Smooth muscle cell (in vitro differentiated cells): ENCODE data around the gene CYTH3. TPM values are rescaled to one million over a fixed set of nuclear protein-coding genes. Genes with fewer than 3 reads are reported as not detected.

Experiments used
- DNase-seq: peaks from one replicate; lab custom pipeline; 2025; ENCODE audit not compliant: unreplicated experiment; lab: John Stamatoyannopoulos, UW
- H2AFZ ChIP-seq: fragments of 200-600 bp; sonication (generic); 2 replicates; pipeline ENCODE4 v1.6.0; 2016; ENCODE audit warnings: antibody characterized with exemption, low read depth, mild to moderate bottlenecking
- H3F3A ChIP-seq: fragments of 200-600 bp; sonication (generic); 2 replicates; pipeline ENCODE4 v1.6.0; 2017; ENCODE audit warnings: antibody characterized with exemption, low read depth
- H3K27ac ChIP-seq: fragments of 200-600 bp; sonication (generic); 2 replicates; pipeline ENCODE4 v1.5.1; 2016; ENCODE audit warnings: low read depth, mild to moderate bottlenecking
- H3K27me3 ChIP-seq: fragments of 200-600 bp; sonication (generic); 2 replicates; pipeline ENCODE4 v1.6.1; 2016; ENCODE audit warnings: low read depth, mild to moderate bottlenecking
- H3K36me3 ChIP-seq: fragments of 200-600 bp; sonication (generic); 2 replicates; pipeline ENCODE4 v1.5.1; 2016; ENCODE audit warnings: low read depth
- H3K4me1 ChIP-seq: fragments of 200-600 bp; sonication (generic); 2 replicates; pipeline ENCODE4 v1.5.1; 2016; ENCODE audit warnings: low read depth
- H3K4me2 ChIP-seq: fragments of 200-600 bp; sonication (generic); 2 replicates; pipeline ENCODE4 v1.6.0; 2016; ENCODE audit warnings: mild to moderate bottlenecking
- H3K4me3 ChIP-seq: fragments of 200-600 bp; sonication (generic); 2 replicates; pipeline ENCODE4 v1.5.1; 2016; ENCODE audit warnings: mild to moderate bottlenecking
- H3K79me2 ChIP-seq: fragments of 200-600 bp; sonication (generic); 2 replicates; pipeline ENCODE4 v1.6.0; 2016; ENCODE audit warnings: low read depth, mild to moderate bottlenecking
- H3K9ac ChIP-seq: fragments of 200-600 bp; sonication (generic); 2 replicates; pipeline ENCODE4 v1.6.0; 2016; ENCODE audit warnings: low read depth
- H3K9me3 ChIP-seq: fragments of 200-600 bp; sonication (generic); replicated peaks from 2 replicates; pipeline ENCODE4 v1.5.1; 2016; ENCODE audit warnings: low read depth
- H4K20me1 ChIP-seq: fragments of 200-600 bp; sonication (generic); 2 replicates; pipeline ENCODE4 v1.6.0; 2016; ENCODE audit warnings: low read depth
- CTCF ChIP-seq: fragments of 200-600 bp; sonication (generic); IDR thresholded peaks from 2 replicates; pipeline ENCODE4 v1.5.1; 2017; ENCODE audit warnings: borderline replicate concordance, mild to moderate bottlenecking, antibody characterized with exemption; ENCODE audit not compliant: insufficient read depth, poor library complexity, severe bottlenecking
- WGBS: methylation state at CpG from one replicate; pipeline ENCODE4 v1.1.7; 2016; ENCODE audit warnings: low lambda C conversion rate; 5-methylcytosine and 5-hydroxymethylcytosine counted together
- polyA plus RNA-seq: library from polyadenylated mRNA; unstranded; fragments of >200 nt; fragmentation: Nextera tagmentation; extraction: Ambion mirVana; gene quantifications from 2 replicates; pipeline ENCODE4 v1.2.1, GENCODE V29; 2016
- total RNA-seq: library from RNA; depleted of rRNA; stranded (reverse); fragments of >200 nt; gene quantifications from 2 replicates; pipeline ENCODE4 v1.2.3, GENCODE V29; 2014

Gene CYTH3
- total and polyA plus RNA-seq, 2 experiments from 2014 or later = 7.6 to 11.4 TPM

- DNase-seq = no peak
- Histone ChIP-seq H3K27ac (no peak overlapping the region), H3K79me2 (no peaks in the 10 kb centered on the region), H3K9ac (no peak overlapping the region), H3K4me1 (no peaks in the 10 kb centered on the region), H3K27me3 (no peaks in the 10 kb centered on the region), H3F3A (no peaks in the 10 kb centered on the region), H2AFZ (no peak overlapping the region), H4K20me1 (peaks cover 12% of the 10 kb centered on the region), H3K4me2 (no peak overlapping the region), H3K4me3 (no peak overlapping the region), H3K9me3 (no peaks in the 10 kb centered on the region), H3K36me3 (peaks cover 6% of the 10 kb centered on the region)
- 99% methylated on average over 11 of the region's 11 CpGs for WGBS
- no peak for TF ChIP-seq CTCF
Measured at GRCh38 chr7:6155596-6155995, 116.8 kb downstream of the CYTH3 start.

GRCh38 chr7:6154542-6155404, 117.7 kb downstream of the CYTH3 start:
- H3K4me2 ChIP-seq = no peak overlapping the region
- H3K27me3 ChIP-seq = no peaks in the 10 kb centered on the region
- no peaks in the 10 kb centered on the region for H3F3A ChIP-seq
- no peak overlapping the region for H2AFZ ChIP-seq
- 98% methylated on average over 64 of the region's 64 CpGs for WGBS
- no peaks in the 10 kb centered on the region for H3K9me3 ChIP-seq
- H3K9ac ChIP-seq = no peak overlapping the region
- no peak for DNase-seq
- H3K36me3 ChIP-seq = peaks cover 6% of the 10 kb centered on the region
- H3K79me2 ChIP-seq = no peaks in the 10 kb centered on the region
- H3K4me3 ChIP-seq = no peak overlapping the region
- peaks cover 7% of the 10 kb centered on the region for H4K20me1 ChIP-seq
- no peak for TF ChIP-seq CTCF
- no peaks in the 10 kb centered on the region for H3K4me1 ChIP-seq
- H3K27ac ChIP-seq = no peak overlapping the region

- no peaks in the 10 kb centered on the region for H3K9me3 ChIP-seq
- no peak overlapping the region for H3K9ac ChIP-seq
- 98% methylated on average over 89 of the region's 91 CpGs for WGBS
- no peaks in the 10 kb centered on the region for H3K27me3 ChIP-seq
- no peak overlapping the region for H3K27ac ChIP-seq
- no peak overlapping the region for H2AFZ ChIP-seq
- no peak overlapping the region for H3K4me3 ChIP-seq
- H3K79me2 ChIP-seq = no peaks in the 10 kb centered on the region
- H3K4me2 ChIP-seq = no peak overlapping the region
- H4K20me1 ChIP-seq = no peaks in the 10 kb centered on the region
- no peak for DNase-seq
- no peaks in the 10 kb centered on the region for H3K4me1 ChIP-seq
- peaks cover 6% of the 10 kb centered on the region for H3K36me3 ChIP-seq
- no peaks in the 10 kb centered on the region for H3F3A ChIP-seq
- no peak for TF ChIP-seq CTCF
Measured at GRCh38 chr7:6153646-6154541, 118.5 kb downstream of the CYTH3 start.
